ENCODE data around the gene PITX1. TPM values are rescaled to one million over a fixed set of nuclear protein-coding genes. Genes with fewer than 3 reads are reported as not detected.

PITX1 gene
- total and polyA plus RNA-seq, 2 donors (not counting 1 experiment from before 2014, with no cell fraction given), result 1.7 to 3.1 TPM

GRCh38 chr5:135038813-135039270 is 4.8 kb upstream of the PITX1 start:
- no peak overlapping the region for H3K9ac ChIP-seq (ENCODE audit: insufficient read depth, low read length)
- TF ChIP-seq EZH2 (IDR thresholded peaks at IDR 0.05; ENCODE audit: low read length, missing control alignments), result no peak
- TF ChIP-seq CTCF (conservative IDR thresholded peaks at IDR 0.05 in 1 of 2, IDR thresholded peaks at IDR 0.05 in 1 of 2; ENCODE audit: low read depth in 1 of 2, low read length in 2 of 2), result no peak
- H3K27me3 ChIP-seq (ENCODE audit: control insufficient read depth, insufficient read depth, low read length), result peaks cover 77% of the 10 kb centered on the region
- no peak overlapping the region for H3K4me3 ChIP-seq (replicated peaks in 1 of 4; ENCODE audit: control extremely low read depth in 1 of 4, insufficient read depth in 1 of 4, low read depth in 3 of 4, low read length in 4 of 4)
- no peaks in the 10 kb centered on the region for H3K79me2 ChIP-seq (ENCODE audit: control insufficient read depth, insufficient read depth, low read length)
- no peak overlapping the region for H3K27ac ChIP-seq (ENCODE audit: insufficient read depth, low read length)
- no peak for DNase-seq (ENCODE audit: low read depth in 2 of 2)
- no peaks in the 10 kb centered on the region for H3K9me3 ChIP-seq (ENCODE audit: control insufficient read depth, insufficient read depth, low read depth, low read length)
- no peaks in the 10 kb centered on the region for H3K36me3 ChIP-seq (ENCODE audit: control insufficient read depth, insufficient read depth, low read length)
- H2AFZ ChIP-seq (ENCODE audit: low read length), result no peak overlapping the region
- no peaks in the 10 kb centered on the region for H4K20me1 ChIP-seq (ENCODE audit: control insufficient read depth, extremely low read depth, insufficient read depth, low read length)
- H3K4me2 ChIP-seq (ENCODE audit: extremely low read depth, insufficient read depth, low read length), result peak overlapping the region; percentile 29
- no peaks in the 10 kb centered on the region for H3K4me1 ChIP-seq (ENCODE audit: control insufficient read depth, extremely low read depth, insufficient read depth, low read length)

- Histone ChIP-seq H2AFZ (ENCODE audit: low read length) (no peak overlapping the region), H3K9me3 (ENCODE audit: control insufficient read depth, insufficient read depth, low read depth, low read length) (no peaks in the 10 kb centered on the region), H3K4me2 (ENCODE audit: extremely low read depth, insufficient read depth, low read length) (no peak overlapping the region), H4K20me1 (ENCODE audit: control insufficient read depth, extremely low read depth, insufficient read depth, low read length) (no peaks in the 10 kb centered on the region), H3K79me2 (ENCODE audit: control insufficient read depth, insufficient read depth, low read length) (no peaks in the 10 kb centered on the region), H3K27me3 (ENCODE audit: control insufficient read depth, insufficient read depth, low read length) (peaks cover 73% of the 10 kb centered on the region), H3K4me3 (replicated peaks in 1 of 4; ENCODE audit: control extremely low read depth in 1 of 4, insufficient read depth in 1 of 4, low read depth in 3 of 4, low read length in 4 of 4) (no peak overlapping the region), H3K27ac (ENCODE audit: insufficient read depth, low read length) (no peak overlapping the region), H3K4me1 (ENCODE audit: control insufficient read depth, extremely low read depth, insufficient read depth, low read length) (no peaks in the 10 kb centered on the region), H3K36me3 (ENCODE audit: control insufficient read depth, insufficient read depth, low read length) (no peaks in the 10 kb centered on the region), H3K9ac (ENCODE audit: insufficient read depth, low read length) (no peak overlapping the region)
- no peak for TF ChIP-seq CTCF (conservative IDR thresholded peaks at IDR 0.05 in 1 of 2, IDR thresholded peaks at IDR 0.05 in 1 of 2; ENCODE audit: low read depth in 1 of 2, low read length in 2 of 2)
- TF ChIP-seq EZH2 (IDR thresholded peaks at IDR 0.05; ENCODE audit: low read length, missing control alignments), result peak; percentile 49
- no peak for DNase-seq (ENCODE audit: low read depth in 2 of 2)
These were observed 4.3 kb upstream of the PITX1 start for GRCh38 chr5:135038205-135038812.

GRCh38 chr5:135037519-135038204 is 3.6 kb upstream of the PITX1 start:
- no peak overlapping the region for H3K9ac ChIP-seq (ENCODE audit: insufficient read depth, low read length)
- TF ChIP-seq EZH2 (IDR thresholded peaks at IDR 0.05; ENCODE audit: low read length, missing control alignments) (no peak), CTCF (conservative IDR thresholded peaks at IDR 0.05 in 1 of 2, IDR thresholded peaks at IDR 0.05 in 1 of 2; ENCODE audit: low read depth in 1 of 2, low read length in 2 of 2) (no peak)
- no peaks in the 10 kb centered on the region for H3K36me3 ChIP-seq (ENCODE audit: control insufficient read depth, insufficient read depth, low read length)
- H3K9me3 ChIP-seq (ENCODE audit: control insufficient read depth, insufficient read depth, low read depth, low read length), result no peaks in the 10 kb centered on the region
- H3K4me2 ChIP-seq (ENCODE audit: extremely low read depth, insufficient read depth, low read length), result no peak overlapping the region
- no peak for DNase-seq (ENCODE audit: low read depth in 2 of 2)
- no peak overlapping the region for H3K27ac ChIP-seq (ENCODE audit: insufficient read depth, low read length)
- H4K20me1 ChIP-seq (ENCODE audit: control insufficient read depth, extremely low read depth, insufficient read depth, low read length), result no peaks in the 10 kb centered on the region
- peaks cover 70% of the 10 kb centered on the region for H3K27me3 ChIP-seq (ENCODE audit: control insufficient read depth, insufficient read depth, low read length)
- no peak overlapping the region for H3K4me3 ChIP-seq (replicated peaks in 1 of 4; ENCODE audit: control extremely low read depth in 1 of 4, insufficient read depth in 1 of 4, low read depth in 3 of 4, low read length in 4 of 4)
- no peaks in the 10 kb centered on the region for H3K4me1 ChIP-seq (ENCODE audit: control insufficient read depth, extremely low read depth, insufficient read depth, low read length)
- no peak overlapping the region for H2AFZ ChIP-seq (ENCODE audit: low read length)
- no peaks in the 10 kb centered on the region for H3K79me2 ChIP-seq (ENCODE audit: control insufficient read depth, insufficient read depth, low read length)

Measured in fibroblast of lung (primary cell).